LoVo (cell line): Measurements from ENCODE around the gene C11orf42.

ENCODE experiments used
- DNase-seq: peaks from one replicate; pipeline ENCODE4 v3.0.0-alpha.2; 2016; ENCODE audit warnings: low spot score

Gene C11orf42

GRCh38 chr11:6258141-6258540 lies 52.8 kb downstream of the C11orf42 start:
- no peak for DNase-seq

DNA sequence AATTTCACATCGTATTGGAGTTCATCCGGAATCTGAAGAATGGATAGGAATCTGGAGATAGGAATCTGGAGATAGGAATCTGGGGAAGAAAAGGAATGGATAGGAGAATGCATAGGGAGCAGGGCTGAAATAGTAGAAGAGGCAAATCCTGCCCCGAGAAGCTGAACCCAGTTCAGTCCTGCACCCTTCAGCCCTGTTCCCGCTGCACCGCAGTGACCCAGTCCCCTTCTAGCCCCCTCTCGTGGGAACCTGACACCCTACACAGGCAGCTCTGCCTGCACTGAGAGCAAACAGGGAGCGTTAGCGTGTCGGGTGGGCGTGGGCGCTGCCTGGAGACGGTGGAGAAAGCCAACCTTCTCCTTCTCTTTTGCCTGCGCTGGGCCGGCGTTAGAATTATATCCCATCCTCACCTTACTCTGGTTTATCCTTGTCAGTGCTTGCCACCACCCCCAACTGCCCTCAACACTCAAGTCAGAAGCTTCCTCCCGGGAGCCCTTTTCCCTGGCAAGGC lies 53.3 kb downstream of the C11orf42 start:
- DNase-seq: no peak

DNA sequence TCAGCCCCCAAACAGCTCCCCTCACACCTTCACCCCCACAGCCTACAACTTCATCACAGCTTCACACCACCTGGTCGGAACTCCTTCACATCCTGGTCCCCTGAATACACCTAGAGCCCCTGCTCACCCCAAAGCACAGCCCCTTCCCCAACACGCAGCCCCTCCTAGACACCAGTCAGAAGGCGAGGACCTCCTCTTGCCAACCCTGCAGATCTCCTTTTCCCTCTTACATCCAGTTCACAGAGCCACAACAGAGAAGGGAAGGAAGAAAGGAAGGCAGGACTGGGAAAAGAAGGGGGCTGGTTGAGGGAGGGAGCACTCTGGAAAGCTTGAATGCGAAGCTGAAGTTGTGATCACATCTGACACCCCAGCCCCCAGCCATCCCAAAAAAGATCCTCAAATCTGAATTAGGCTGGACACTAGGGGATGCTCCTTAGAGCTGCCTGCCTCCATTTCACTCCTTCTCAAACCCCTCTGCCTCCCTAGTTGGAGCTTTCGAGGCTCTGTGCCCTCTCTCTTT lies 54.9 kb downstream of the C11orf42 start:
- no peak for DNase-seq
